ENCODE measurements around the gene GNAT1.

- no peak for TF ChIP-seq EZH2 (IDR thresholded peaks at IDR 0.05; ENCODE audit: insufficient read depth, poor library complexity, severe bottlenecking)
- TF ChIP-seq EZH2phosphoT487 (IDR thresholded peaks at IDR 0.05; ENCODE audit: insufficient read depth, low read depth), result no peak
Observed at GRCh38 chr3:50184242-50184978, 7.0 kb upstream of the GNAT1 start.
